Prostate gland (tissue), 2 donors: ENCODE measurements around the gene NPTN.

Experiments
- POLR2A ChIP-seq: fragments of 450-650 bp; IDR thresholded peaks from one replicate; pipeline ENCODE4 v1.6.1; 2016; ENCODE audit warnings: antibody characterized with exemption, mild to moderate bottlenecking
- POLR2AphosphoS5 ChIP-seq: sonication (generic); formaldehyde crosslinking; IDR thresholded peaks from one replicate; pipeline ENCODE4 v1.6.1; 2017; ENCODE audit warnings: antibody characterized with exemption
- TF ChIP-seq, protein P1 (sequence below), 4 experiments: fragments of 200-600 bp in 2 of 4; fragments of 450-650 bp in 2 of 4; sonication (generic) in 2 of 4; IDR thresholded peaks; 1 replicate in 3 of 4; 2 replicates in 1 of 4; pipeline ENCODE4 v1.5.1; 2016 to 2019; ENCODE audit warnings: antibody characterized with exemption in 4 of 4, mild to moderate bottlenecking in 2 of 4, moderate library complexity in 2 of 4

DNA sequence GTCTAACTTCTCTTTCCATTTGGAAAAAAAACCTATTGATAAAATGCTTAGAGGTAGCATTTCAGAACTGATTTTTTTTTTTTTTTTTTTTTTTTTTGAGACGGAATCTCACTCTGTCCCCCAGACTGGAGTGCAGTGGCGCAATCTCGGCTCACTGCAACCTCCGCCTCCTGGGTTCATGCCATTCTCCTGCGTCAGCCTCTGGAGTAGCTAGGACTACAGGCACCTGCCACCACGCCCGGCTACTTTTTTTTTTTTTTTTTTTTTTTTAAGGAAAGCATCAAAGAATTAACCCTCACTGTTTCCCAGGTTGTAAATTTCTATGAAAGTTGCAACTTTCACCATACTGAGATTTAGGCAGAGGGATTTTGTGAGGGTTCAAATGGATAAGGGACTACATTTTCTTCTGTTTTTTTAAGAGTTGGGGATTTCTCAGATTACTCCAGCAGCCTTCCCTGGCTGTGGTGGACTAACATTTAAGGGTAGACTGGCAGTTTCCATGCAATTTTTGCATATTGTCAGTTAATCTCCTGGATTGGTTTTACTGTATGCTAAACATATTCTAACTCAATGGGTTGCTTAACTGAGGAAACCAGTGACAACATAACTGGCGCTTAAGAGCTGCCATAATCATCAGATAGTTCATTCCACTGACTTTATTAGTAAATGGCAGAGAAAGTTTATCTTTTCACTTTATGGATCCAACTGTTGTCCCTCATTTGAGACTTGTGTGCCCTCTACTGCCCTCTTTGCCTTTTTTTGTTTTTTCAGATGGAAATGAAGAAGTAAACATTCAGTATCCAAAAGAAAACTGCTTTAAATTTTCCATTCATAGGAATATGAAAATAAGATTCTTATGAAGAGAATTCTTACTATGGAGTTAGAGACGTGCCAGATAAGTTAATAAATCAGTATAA is 93.7 kb downstream of the NPTN start:
- TF ChIP-seq, protein P1, sequence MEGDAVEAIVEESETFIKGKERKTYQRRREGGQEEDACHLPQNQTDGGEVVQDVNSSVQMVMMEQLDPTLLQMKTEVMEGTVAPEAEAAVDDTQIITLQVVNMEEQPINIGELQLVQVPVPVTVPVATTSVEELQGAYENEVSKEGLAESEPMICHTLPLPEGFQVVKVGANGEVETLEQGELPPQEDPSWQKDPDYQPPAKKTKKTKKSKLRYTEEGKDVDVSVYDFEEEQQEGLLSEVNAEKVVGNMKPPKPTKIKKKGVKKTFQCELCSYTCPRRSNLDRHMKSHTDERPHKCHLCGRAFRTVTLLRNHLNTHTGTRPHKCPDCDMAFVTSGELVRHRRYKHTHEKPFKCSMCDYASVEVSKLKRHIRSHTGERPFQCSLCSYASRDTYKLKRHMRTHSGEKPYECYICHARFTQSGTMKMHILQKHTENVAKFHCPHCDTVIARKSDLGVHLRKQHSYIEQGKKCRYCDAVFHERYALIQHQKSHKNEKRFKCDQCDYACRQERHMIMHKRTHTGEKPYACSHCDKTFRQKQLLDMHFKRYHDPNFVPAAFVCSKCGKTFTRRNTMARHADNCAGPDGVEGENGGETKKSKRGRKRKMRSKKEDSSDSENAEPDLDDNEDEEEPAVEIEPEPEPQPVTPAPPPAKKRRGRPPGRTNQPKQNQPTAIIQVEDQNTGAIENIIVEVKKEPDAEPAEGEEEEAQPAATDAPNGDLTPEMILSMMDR (IDR thresholded peaks at IDR 0.05), result no peak
- no peak for TF ChIP-seq POLR2AphosphoS5
- TF ChIP-seq POLR2A, result no peak
